Esophagus muscularis mucosa (tissue), 4 donors: ENCODE results near the gene TMEM11. TPM values are rescaled to one million over a fixed set of nuclear protein-coding genes. Genes with fewer than 3 reads are reported as not detected.

Source experiments
- DNase-seq: peaks from one replicate; pipeline ENCODE4 v3.0.0-alpha.2; 2017; ENCODE audit errors: extremely low spot score
- H3K27ac ChIP-seq, 4 donors: fragments of 200-600 bp; sonication (generic); replicated peaks in 1 of 4; 1 replicate in 3 of 4; 2 replicates in 1 of 4; pipeline ENCODE4 v1.5.1; 2016 to 2019; ENCODE audit warnings: mild to moderate bottlenecking in 1 of 4
- H3K27me3 ChIP-seq, 4 donors: fragments of 200-600 bp; sonication (generic); one replicate each; pipeline versions ENCODE4 v1.5.1 to v1.6.0; 2016 to 2019
- H3K36me3 ChIP-seq, 4 donors: fragments of 200-600 bp; sonication (generic); one replicate each; pipeline ENCODE4 v1.5.1; 2016 to 2019
- H3K4me1 ChIP-seq, 4 donors: fragments of 200-600 bp; sonication (generic); one replicate each; pipeline ENCODE4 v1.5.1; 2016 to 2019
- H3K4me3 ChIP-seq, 4 donors: fragments of 200-600 bp; sonication (generic); 1 replicate in 2 of 4; 2 replicates in 2 of 4; pipeline ENCODE4 v1.5.1; 2016 to 2019; ENCODE audit warnings: mild to moderate bottlenecking in 4 of 4, moderate library complexity in 1 of 4
- H3K9me3 ChIP-seq, 4 donors: fragments of 200-600 bp; sonication (generic); 1 replicate in 3 of 4; 2 replicates in 1 of 4; pipeline ENCODE4 v1.5.1; 2016 to 2019
- EP300 ChIP-seq: sonication (generic); formaldehyde crosslinking; IDR thresholded peaks from one replicate; pipeline ENCODE4 v1.6.1; 2017; ENCODE audit warnings: antibody characterized with exemption
- POLR2A ChIP-seq: fragments of 450-650 bp; IDR thresholded peaks from one replicate; pipeline ENCODE4 v1.6.1; 2017; ENCODE audit warnings: antibody characterized with exemption, moderate library complexity, mild to moderate bottlenecking, low read depth
- POLR2AphosphoS5 ChIP-seq, 2 donors: sonication (generic); formaldehyde crosslinking; IDR thresholded peaks; one replicate each; pipeline ENCODE4 v1.6.1; 2017; ENCODE audit warnings: antibody characterized with exemption in 2 of 2
- WGBS: methylation state at CpG from one replicate; pipeline ENCODE4 v1.1.5; 2018; 5-methylcytosine and 5-hydroxymethylcytosine counted together
- intact Hi-C: fragments of 100-400 bp; cut with DNase I; formaldehyde crosslinking; loops from one replicate; pipeline ENCODE4 v1.15.1; 2023
- total RNA-seq, 4 donors: library from RNA; depleted of rRNA; stranded (reverse); fragments of >200 nt; gene quantifications; one replicate each; pipeline versions ENCODE4 v1.1.0 to v1.2.1, GENCODE V29; 2016
- TF ChIP-seq, protein P1 (sequence below), 3 experiments: fragments of 200-600 bp in 2 of 3; fragments of 450-650 bp in 1 of 3; sonication (generic) in 2 of 3; IDR thresholded peaks; one replicate each; pipeline ENCODE4 v1.5.1; 2017 to 2019; ENCODE audit warnings: antibody characterized with exemption in 3 of 3, mild to moderate bottlenecking in 2 of 3, moderate library complexity in 1 of 3

Gene TMEM11
- total RNA-seq, 4 donors from 2014 or later, result 24.1 to 31.0 (median 26.0) TPM

DNA sequence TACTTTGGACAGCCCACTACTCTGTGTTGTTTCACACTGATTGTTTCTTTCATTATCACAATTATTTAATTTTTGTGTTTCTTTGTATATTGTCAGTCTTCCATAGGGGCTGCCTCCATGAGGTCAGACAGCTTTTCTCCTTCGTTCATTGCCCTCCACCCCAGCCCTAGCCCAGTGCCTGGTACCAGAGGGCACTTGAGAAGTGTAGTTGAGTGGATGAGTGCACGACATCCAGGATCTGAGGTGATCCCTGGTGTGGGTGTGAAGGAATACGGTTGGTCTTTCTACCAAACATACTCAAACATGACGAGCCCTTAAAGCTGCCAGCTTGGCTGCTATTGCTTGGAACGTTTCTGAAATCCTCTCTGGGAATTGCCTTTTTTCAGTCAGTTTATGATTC is 49.3 kb downstream of the TMEM11 start:
- no peak overlapping the region for H3K4me3 ChIP-seq
- TF ChIP-seq POLR2A (no peak), POLR2AphosphoS5 (IDR thresholded peaks at IDR 0.05) (no peak), EP300 (no peak)
- TF ChIP-seq, protein P1, sequence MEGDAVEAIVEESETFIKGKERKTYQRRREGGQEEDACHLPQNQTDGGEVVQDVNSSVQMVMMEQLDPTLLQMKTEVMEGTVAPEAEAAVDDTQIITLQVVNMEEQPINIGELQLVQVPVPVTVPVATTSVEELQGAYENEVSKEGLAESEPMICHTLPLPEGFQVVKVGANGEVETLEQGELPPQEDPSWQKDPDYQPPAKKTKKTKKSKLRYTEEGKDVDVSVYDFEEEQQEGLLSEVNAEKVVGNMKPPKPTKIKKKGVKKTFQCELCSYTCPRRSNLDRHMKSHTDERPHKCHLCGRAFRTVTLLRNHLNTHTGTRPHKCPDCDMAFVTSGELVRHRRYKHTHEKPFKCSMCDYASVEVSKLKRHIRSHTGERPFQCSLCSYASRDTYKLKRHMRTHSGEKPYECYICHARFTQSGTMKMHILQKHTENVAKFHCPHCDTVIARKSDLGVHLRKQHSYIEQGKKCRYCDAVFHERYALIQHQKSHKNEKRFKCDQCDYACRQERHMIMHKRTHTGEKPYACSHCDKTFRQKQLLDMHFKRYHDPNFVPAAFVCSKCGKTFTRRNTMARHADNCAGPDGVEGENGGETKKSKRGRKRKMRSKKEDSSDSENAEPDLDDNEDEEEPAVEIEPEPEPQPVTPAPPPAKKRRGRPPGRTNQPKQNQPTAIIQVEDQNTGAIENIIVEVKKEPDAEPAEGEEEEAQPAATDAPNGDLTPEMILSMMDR (IDR thresholded peaks at IDR 0.05), result no peak
- H3K27me3 ChIP-seq, result no peaks in the 10 kb centered on the region
- intact Hi-C loops, result loop anchor here (5.0 kb wide), 1 partner anchor 48 kb away; the partner anchor contains the start of gene TMEM11
- WGBS, result 90% methylated on average over 5 of the region's 5 CpGs
- no peak for DNase-seq
- H3K36me3 ChIP-seq, result no peaks in the 10 kb centered on the region
- no peaks in the 10 kb centered on the region for H3K9me3 ChIP-seq
- no peak overlapping the region for H3K27ac ChIP-seq
- peaks cover 33 to 77% (median 50%) of the 10 kb centered on the region in 4 donors for H3K4me1 ChIP-seq

DNA sequence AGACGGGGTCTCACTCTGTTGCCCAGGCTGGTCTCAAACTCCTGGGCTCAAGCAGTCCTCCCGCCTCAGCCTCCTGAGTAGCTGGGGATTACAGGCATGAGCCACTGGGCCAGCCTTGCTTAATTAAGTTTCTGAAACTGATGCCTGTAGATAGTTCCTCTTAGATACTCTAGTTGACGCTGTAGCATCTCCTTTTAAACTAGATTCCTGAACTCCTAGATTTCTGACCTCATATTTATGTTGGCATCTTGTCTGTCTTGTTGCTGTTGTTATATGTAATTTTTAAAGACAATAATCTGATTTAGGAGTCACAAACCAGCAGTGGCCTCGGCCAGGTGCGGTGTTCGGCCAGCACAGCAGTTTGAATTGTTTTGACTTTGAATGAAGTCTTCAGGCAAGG is 49.7 kb downstream of the TMEM11 start:
- Histone ChIP-seq H3K9me3 (no peaks in the 10 kb centered on the region), H3K27me3 (no peaks in the 10 kb centered on the region), H3K4me3 (no peak overlapping the region), H3K27ac (no peak overlapping the region), H3K36me3 (no peaks in the 10 kb centered on the region), H3K4me1 (peaks cover 29 to 73% (median 49%) of the 10 kb centered on the region in 4 donors)
- intact Hi-C loops, result loop anchor here (5.0 kb wide), 1 partner anchor 48 kb away; the partner anchor contains the start of gene TMEM11
- TF ChIP-seq EP300, result no peak
- no peak for TF ChIP-seq POLR2A
- TF ChIP-seq POLR2AphosphoS5 (IDR thresholded peaks at IDR 0.05), result no peak
- TF ChIP-seq, protein P1 (IDR thresholded peaks at IDR 0.05), result no peak
- DNase-seq, result no peak
- WGBS, result 93% methylated on average over 6 of the region's 6 CpGs

DNA sequence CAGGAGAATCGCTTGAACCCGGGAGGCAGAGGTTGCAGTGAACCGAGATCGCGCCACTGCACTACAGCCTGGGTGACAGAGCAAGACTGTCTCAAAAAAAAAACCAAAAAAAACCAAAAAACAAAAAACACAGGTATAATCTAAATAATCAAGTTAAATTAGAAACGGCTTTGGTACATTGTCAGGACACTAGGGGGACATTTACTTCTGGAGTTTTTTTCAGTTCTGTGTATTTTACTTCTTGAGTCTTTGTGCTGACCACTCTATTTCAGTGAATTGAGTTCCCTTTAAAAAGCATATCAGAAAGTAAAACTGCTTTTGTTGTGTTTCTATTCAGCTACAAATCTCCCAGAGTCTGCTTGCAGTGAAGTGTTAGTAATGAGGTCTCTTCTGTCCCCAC is 50.9 kb downstream of the TMEM11 start:
- DNase-seq, result no peak
- Histone ChIP-seq H3K4me3 (no peak overlapping the region), H3K36me3 (no peaks in the 10 kb centered on the region), H3K9me3 (no peaks in the 10 kb centered on the region), H3K27me3 (no peaks in the 10 kb centered on the region), H3K4me1 (peaks cover 28 to 61% (median 49%) of the 10 kb centered on the region in 4 donors), H3K27ac (peak overlapping the region in 1 of 4 donors; percentile 53)
- TF ChIP-seq, protein P1 (IDR thresholded peaks at IDR 0.05), result no peak
- no peak for TF ChIP-seq POLR2A
- no peak for TF ChIP-seq EP300
- no peak for TF ChIP-seq POLR2AphosphoS5 (IDR thresholded peaks at IDR 0.05)
- 95% methylated on average over 6 of the region's 6 CpGs for WGBS
- intact Hi-C loops, result loop anchor here (5.0 kb wide), 1 partner anchor 49 kb away; the partner anchor contains the start of gene TMEM11

DNA sequence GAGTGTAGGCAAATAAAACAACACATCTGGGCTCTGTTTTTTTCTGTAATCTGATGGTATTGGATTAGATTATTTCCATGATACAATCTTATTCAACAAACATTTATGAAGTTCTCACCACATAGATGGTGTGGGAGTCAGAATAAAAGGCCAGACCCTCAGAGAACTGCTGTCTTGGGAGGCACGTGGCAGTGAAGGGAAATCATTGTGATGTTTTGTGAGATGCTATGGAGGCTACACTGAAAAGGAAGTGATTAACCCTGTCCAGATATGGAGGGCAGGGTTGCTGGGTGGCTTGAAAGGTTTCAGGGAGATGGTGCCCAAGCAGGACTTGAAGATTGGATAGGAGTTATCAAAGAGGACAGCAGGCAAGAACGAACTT is 51.6 kb downstream of the TMEM11 start:
- Histone ChIP-seq H3K27ac (peak overlapping the region; percentile 5 to 72 (median 46)), H3K4me1 (peaks cover 28 to 54% (median 42%) of the 10 kb centered on the region in 4 donors), H3K4me3 (no peak overlapping the region), H3K27me3 (no peaks in the 10 kb centered on the region), H3K9me3 (no peaks in the 10 kb centered on the region), H3K36me3 (no peaks in the 10 kb centered on the region)
- TF ChIP-seq POLR2A (no peak), EP300 (no peak), POLR2AphosphoS5 (IDR thresholded peaks at IDR 0.05) (no peak)
- TF ChIP-seq, protein P1 (IDR thresholded peaks at IDR 0.05), result no peak
- 63% methylated on average over 2 of the region's 2 CpGs for WGBS
- intact Hi-C loops, result loop anchor here (5.0 kb wide), 1 partner anchor 50 kb away; the partner anchor contains the start of gene TMEM11
- DNase-seq, result no peak
